Chondrocyte (in vitro differentiated cells): ENCODE measurements around the gene SELE. TPM values are rescaled to one million over a fixed set of nuclear protein-coding genes. Genes with fewer than 3 reads are reported as not detected.

Experiments
- DNase-seq: peaks from one replicate; pipeline ENCODE4 v3.0.0; 2021; ENCODE audit warnings: mixed read lengths, low spot score
- H3K27ac Mint-ChIP-seq: one replicate; pipeline ENCODE4 v1.8.0; 2021; ENCODE audit warnings: mild to moderate bottlenecking, moderate library complexity, mixed read lengths; ENCODE audit not compliant: unreplicated experiment
- H3K27me3 Mint-ChIP-seq: 2 replicates; pipeline ENCODE4 v1.8.0; 2021; ENCODE audit warnings: low read depth, mixed read lengths
- H3K36me3 Mint-ChIP-seq: 2 replicates; pipeline ENCODE4 v1.8.0; 2021; ENCODE audit warnings: low read depth, mixed read lengths
- H3K4me1 Mint-ChIP-seq: 2 replicates; pipeline ENCODE4 v1.8.0; 2021; ENCODE audit warnings: low read depth, mild to moderate bottlenecking, mixed read lengths
- H3K4me3 Mint-ChIP-seq: one replicate; pipeline ENCODE4 v1.8.0; 2021; ENCODE audit warnings: mild to moderate bottlenecking, moderate library complexity, mixed read lengths; ENCODE audit not compliant: unreplicated experiment
- H3K9me3 Mint-ChIP-seq: 2 replicates; pipeline ENCODE4 v1.8.0; 2021; ENCODE audit warnings: low read depth, mixed read lengths
- total RNA-seq: library from RNA; stranded (reverse); gene quantifications from 3 replicates; pipeline ENCODE4 v1.2.1, GENCODE V29; 2021
- TF ChIP-seq, protein P1 (sequence below): fragments of 200-600 bp; sonication (generic); IDR thresholded peaks from 2 replicates; pipeline ENCODE4 v1.5.0; 2021; ENCODE audit warnings: antibody characterized with exemption, mild to moderate bottlenecking, moderate library complexity

Gene SELE
- total RNA-seq, 1 donor from 2014 or later: not detected

DNA sequence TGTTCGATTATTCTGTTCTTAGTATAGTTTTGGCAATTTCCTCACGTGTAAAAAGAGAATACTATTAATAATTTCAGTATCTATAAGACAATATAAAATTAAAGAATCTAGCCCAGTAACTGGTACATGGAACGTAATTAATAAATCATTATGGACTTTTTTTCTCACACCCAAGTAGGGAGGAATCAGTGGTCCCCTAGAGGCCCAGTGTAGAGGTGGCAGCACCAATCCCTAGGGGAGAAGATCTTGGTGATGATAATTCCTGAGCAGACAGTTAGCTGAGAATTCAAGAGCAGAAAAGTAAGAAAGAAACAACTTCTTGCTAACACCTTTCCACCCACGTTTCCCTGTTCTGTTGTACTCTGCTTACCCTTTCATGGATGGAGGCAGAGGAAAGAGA lies 19.7 kb upstream of the SELE start:
- no peak overlapping the region for H3K27ac Mint-ChIP-seq
- H3K27me3 Mint-ChIP-seq: peaks cover 34% of the 10 kb centered on the region
- H3K36me3 Mint-ChIP-seq: no peaks in the 10 kb centered on the region
- no peaks in the 10 kb centered on the region for H3K4me1 Mint-ChIP-seq
- TF ChIP-seq, protein P1, sequence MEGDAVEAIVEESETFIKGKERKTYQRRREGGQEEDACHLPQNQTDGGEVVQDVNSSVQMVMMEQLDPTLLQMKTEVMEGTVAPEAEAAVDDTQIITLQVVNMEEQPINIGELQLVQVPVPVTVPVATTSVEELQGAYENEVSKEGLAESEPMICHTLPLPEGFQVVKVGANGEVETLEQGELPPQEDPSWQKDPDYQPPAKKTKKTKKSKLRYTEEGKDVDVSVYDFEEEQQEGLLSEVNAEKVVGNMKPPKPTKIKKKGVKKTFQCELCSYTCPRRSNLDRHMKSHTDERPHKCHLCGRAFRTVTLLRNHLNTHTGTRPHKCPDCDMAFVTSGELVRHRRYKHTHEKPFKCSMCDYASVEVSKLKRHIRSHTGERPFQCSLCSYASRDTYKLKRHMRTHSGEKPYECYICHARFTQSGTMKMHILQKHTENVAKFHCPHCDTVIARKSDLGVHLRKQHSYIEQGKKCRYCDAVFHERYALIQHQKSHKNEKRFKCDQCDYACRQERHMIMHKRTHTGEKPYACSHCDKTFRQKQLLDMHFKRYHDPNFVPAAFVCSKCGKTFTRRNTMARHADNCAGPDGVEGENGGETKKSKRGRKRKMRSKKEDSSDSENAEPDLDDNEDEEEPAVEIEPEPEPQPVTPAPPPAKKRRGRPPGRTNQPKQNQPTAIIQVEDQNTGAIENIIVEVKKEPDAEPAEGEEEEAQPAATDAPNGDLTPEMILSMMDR: no peak
- no peak for DNase-seq
- H3K9me3 Mint-ChIP-seq: no peaks in the 10 kb centered on the region
- H3K4me3 Mint-ChIP-seq: no peak overlapping the region

DNA sequence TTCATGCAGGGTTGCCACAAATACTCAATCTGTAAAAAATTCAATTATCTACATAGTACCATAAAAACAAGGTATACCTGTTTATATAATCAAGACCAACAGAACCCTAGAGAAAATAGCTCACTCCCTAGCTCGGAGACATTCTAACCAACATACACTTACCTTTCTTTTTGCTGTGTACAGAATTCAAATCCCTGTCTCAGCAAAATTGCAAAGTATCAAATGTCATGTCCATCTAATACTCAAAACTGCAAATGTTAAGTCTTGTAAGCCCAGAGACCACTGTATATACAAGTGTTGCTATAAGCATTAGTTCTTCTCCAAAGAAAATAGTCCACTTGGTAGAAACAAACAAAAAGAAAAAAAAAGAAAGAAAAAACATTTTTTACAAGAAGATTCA lies 16.2 kb upstream of the SELE start:
- Mint-ChIP-seq H3K4me3 (no peak overlapping the region), H3K9me3 (no peaks in the 10 kb centered on the region), H3K4me1 (peaks cover 6% of the 10 kb centered on the region), H3K27me3 (peaks cover 24% of the 10 kb centered on the region), H3K36me3 (no peaks in the 10 kb centered on the region), H3K27ac (no peak overlapping the region)
- TF ChIP-seq, protein P1: no peak
- no peak for DNase-seq

DNA sequence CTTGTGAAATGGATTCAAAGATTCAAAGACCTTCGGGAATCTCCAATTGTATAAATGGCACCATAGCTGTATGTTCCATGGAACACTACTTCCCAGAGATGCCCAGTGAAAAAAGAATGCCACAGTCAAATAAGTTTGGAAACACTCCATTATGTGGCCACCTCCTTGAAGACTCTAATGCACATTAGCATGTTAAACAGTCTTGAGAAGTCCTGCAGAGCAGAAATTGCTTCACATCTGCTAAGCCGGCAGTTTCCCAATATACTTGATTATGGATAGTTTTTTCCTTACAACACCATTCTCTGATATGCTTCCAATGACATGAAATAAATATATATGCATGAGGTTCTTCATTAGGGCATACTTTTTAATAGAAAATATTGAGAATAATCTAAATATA lies 12.7 kb upstream of the SELE start:
- Mint-ChIP-seq H3K27ac (no peak overlapping the region), H3K4me3 (no peak overlapping the region), H3K36me3 (no peaks in the 10 kb centered on the region), H3K4me1 (peaks cover 14% of the 10 kb centered on the region), H3K9me3 (peaks cover 7% of the 10 kb centered on the region), H3K27me3 (peaks cover 5% of the 10 kb centered on the region)
- TF ChIP-seq, protein P1: no peak
- DNase-seq: no peak

DNA sequence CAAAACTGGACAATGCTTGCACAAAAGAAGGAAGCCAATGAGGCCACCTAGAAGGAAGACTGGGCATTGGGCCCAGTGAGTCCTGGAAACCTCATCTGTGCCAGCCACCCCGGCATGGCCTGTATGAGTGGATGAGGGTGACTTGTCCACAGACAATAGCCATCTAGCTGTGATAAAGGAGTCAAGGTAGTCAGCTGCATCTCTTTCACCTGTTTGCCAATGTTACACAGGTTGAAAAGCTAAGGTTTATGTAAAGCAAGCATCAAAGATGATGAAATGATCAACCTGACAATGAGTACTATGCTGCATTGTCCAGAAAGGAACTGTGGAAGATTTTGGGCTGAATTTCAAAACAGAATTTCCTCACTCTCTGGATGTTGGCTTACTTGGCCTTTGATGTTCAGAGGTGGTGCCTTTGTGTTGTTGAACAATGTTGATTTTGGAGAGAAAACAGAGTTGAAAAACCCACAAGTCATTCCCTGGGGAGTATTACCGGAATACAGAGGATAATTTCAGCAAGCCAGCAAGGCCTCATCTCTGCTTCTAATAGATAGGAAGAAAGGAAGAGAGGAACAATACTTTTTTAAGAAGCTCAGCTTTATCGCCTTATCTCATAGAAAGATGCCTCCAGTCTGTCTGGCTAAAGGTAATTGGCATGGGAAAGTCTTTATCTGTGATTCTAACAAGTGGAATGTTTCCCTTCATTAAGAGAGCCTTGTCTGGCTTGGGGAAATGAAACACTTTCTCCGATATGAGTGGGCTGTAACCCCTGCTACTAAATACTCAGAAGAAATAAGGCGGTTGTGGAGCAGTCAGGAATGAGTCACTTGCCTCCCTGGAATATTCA lies 11.4 kb upstream of the SELE start:
- Mint-ChIP-seq H3K9me3 (peaks cover 7% of the 10 kb centered on the region), H3K27me3 (peaks cover 3% of the 10 kb centered on the region), H3K36me3 (no peaks in the 10 kb centered on the region), H3K27ac (no peak overlapping the region), H3K4me1 (peaks cover 24% of the 10 kb centered on the region), H3K4me3 (no peak overlapping the region)
- no peak for DNase-seq
- TF ChIP-seq, protein P1: no peak

DNA sequence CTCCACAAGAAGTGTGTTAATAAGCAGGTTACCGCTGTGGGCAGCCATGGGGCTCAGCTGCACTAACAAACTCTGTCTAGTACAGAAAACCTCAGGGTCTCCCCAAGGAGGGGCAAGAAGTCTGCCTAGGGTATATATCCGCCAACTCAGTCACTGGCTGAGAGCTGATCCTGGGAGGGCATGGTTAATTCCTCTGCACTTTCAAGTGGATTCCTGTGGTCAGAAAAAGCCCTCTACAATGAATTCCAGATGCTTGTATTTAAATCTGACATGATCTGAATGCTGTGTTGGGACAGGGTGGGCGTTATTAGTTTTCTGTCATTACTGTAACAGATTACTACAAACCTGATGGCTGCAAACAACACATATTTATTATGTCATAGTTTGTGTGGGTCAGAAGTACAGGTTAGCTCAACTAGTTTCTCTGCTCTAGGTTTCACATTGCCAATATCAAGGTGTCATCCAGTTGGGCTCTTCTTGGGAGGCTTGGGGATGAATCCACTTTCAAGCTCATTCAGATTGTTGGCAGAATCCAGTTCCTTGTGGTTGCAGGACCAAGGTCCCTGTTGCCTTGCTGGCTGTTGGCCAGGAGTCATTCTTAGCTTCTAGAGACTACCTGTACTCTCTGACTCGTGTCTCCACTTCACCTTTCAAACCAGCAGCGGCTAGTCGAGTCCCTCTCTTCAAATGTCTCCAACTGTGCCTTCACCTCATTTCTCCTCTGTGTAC lies 8.0 kb upstream of the SELE start:
- H3K4me1 Mint-ChIP-seq: peaks cover 28% of the 10 kb centered on the region
- peaks cover 7% of the 10 kb centered on the region for H3K9me3 Mint-ChIP-seq
- H3K27me3 Mint-ChIP-seq: peaks cover 21% of the 10 kb centered on the region
- H3K36me3 Mint-ChIP-seq: no peaks in the 10 kb centered on the region
- TF ChIP-seq, protein P1: no peak
- H3K27ac Mint-ChIP-seq: no peak overlapping the region
- no peak for DNase-seq
- no peak overlapping the region for H3K4me3 Mint-ChIP-seq
